NCI-H226 (cell line): ENCODE data around the gene CAMK2G.
"Not testable (repeated sequence)": the region's sequence is repeated elsewhere in the genome, so short reads cannot be mapped to it uniquely, and the experiment has no call there.

Source experiments
- DNase-seq: peaks from one replicate; pipeline ENCODE4 v3.0.0-alpha.2; 2015

CAMK2G gene

DNA sequence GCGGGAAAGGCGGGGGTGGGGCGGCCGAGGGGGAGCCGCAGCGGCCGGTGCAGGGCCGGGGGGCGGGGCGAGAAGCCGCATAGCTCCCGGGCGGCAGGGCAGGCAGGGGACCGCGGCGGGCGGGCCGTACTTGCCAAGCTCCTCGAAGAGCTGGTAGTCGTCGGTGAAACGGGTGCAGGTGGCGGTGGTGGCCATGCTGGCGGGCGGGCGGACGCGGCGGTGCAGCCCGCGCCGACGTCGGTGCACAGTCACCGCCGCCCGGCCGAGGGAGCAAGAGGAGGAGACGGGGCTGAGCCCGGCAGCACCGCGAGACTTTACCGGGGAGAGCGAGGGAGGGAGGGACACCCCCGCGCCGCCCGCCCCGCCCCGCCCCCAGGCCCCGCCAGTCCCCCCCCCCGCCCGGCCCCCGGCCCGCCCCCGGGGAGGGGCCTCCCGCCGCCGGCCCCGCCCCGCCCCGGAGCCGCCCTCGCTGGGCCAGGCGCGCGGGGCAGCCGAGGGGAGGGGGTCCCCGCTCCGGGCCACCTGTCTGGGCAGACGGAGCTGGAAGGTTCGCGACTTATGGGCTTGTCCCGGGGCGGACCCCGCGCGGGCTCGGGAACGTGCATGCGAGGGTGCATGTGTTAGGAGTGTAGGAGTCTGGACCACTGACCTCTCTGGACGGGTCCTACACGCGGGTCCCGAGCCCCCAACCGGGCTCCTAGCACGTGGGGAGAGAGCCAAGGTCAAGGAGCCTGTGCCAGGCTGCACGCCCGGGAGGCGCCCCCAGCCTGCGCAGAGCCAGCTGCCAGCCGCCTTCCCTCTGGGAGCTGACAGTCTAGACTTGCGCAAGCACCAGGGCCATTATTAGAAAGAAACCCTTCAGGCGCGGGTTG is at the start of gene CAMK2G:
Gene CAMK2G, minus strand, starts transcription at position 289 of the 872 bp plus-strand sequence. Its CDS starts 94 bp downstream, at position 195.
- peak; percentile 76 for DNase-seq

DNA sequence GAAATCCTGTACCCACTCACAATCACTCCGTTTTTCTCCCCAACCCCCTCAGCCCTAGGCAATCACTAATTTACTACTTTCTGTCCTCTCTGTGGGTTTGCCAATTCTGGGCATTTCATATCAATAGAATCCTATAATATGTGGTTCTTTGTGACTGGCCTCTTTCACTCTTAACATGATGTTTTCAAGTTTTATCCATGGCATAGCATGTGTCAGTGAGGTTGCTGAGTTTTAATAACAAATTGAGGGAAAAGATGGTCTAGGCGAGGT is 48.4 kb upstream of the CAMK2G start:
- no peak for DNase-seq

DNA sequence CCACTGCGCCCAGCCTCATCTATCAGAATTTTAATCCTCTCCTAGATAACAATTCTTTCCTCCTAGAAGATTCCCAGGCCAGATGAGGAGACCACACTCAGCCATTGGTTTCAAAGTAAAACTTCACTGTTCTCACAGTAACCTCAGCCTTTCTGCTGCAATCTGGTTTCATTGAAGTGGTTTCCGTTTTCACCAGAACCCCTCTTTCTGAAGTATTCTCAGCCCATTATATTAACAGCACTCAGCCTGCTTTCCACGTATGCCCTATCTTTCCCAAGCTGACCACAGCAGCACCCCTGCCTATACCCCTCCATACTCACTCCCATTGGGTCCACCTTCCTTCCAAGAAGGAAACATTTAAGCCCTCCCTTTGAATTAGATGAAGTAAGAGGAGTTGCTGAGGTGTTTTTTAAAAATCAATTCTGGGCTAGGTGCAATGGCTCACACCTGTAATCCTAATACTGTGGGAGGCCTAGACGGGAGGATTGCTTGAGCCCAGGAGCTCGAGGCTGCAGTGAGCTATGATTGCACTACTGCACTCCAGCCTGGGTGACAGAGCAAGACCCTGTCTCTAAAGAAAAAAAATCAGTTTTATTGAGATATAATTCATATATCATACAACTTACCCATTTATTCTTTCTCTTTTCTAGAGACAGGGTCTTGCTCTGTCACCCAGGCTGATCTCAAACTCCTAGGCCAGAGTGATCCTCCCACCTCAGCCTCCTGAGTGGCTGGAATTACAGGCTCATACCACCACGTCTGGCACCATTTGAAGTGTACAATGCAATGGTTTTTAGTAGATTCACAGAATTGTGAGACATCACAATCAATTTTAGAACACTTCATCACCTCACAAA is 47.9 kb upstream of the CAMK2G start:
- no peak for DNase-seq

DNA sequence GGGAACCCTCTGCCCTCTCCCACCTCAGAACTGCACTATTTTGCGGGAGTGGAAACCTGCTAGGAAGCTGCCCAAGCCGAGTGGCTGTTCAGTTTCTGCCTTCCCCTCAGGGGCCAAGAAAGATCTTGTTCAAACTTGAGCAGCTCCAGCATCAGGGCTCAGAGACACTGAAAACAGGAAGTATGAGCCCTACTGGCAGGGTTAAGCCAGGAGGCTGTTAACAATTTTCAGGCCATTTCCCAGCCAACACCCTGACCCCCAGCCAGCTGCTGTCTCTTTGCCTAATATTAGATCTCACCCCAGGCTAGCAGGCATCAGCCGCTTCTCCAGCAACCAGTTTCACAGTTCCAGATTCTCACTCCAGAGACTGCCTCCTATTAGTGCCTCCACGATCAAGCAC is 45.7 kb upstream of the CAMK2G start:
- DNase-seq: no peak

DNA sequence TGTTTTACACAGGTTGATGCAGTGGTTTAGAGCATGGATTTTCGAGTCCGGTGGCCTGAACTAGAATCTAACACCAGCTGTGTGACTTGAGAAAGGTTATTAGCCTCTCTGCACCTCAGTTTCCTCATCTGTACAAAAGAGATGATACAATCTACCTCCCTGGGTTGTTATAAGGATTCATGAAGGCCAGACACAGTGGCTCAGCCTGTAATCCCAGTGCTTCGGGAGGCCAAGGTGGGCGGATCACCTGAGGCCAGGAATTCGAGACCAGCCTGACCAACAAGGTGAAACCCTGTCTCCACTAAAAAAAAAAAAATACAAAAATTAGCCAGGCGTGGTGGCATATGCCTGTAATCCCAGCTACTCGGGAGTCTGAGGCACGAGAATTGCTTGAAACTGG is 45.1 kb upstream of the CAMK2G start:
- not testable (repeated sequence) for DNase-seq

DNA sequence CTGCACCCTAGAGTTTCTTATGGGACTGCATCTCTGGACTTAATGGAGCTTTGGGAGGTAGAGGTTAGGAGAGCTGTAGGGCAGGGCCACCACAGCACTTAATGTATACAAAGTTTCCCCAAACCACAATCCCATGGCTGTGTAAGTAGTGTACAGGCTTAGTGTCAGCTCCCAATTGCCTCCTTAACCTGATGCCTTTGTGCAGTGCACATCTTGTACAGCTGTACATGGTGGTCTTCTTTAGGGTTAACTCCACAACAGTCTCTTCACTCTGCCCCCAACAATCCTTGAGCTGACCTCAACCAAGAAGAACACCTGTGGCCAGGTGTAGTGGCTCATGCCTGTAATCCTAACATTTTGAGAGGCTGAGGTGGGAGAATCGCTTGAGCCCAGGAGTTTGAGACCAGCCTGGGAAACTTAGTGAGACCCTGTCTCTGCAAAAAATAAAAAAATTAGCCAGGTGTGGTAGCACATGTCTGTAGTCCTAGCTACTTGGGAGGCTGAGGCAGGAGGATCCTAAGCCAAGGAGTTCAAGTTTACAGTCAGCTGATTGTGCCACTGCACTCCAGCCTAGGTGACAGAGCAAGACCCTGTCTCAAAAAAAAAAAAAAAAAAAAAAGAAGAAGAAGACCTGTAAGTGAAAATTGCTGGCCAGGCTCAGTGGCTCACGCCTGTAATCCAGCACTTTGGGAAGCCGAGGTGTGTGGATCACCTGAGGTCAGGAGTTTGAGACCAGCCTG is 43.4 kb upstream of the CAMK2G start:
- DNase-seq: no peak

DNA sequence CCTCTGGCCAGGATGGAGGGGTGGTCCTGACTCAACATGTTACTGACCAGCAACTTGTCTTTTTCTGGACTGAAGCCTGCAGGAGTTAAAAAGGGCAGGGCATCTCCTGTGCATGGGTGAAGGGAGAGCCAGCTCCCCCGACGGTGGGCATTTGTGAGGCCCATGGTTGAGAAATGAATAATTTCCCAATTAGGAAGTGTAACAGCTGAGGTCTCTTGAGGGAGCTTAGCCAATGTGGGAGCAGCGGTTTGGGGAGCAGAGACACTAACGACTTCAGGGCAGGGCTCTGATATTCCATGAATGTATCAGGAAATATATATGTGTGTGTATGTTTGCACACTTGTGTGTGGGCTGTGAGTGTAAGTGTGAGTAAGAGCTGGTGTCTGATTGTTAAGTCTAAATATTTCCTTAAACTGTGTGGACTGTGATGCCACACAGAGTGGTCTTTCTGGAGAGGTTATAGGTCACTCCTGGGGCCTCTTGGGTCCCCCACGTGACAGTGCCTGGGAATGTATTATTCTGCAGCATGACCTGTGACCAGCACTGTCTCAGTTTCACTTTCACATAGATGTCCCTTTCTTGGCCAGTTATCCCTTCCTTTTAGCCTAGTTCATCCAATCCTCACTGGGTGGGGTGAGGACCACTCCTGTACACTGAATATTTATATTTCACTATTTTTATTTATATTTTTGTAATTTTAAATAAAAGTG is 42.6 kb upstream of the CAMK2G start:
- no peak for DNase-seq

DNA sequence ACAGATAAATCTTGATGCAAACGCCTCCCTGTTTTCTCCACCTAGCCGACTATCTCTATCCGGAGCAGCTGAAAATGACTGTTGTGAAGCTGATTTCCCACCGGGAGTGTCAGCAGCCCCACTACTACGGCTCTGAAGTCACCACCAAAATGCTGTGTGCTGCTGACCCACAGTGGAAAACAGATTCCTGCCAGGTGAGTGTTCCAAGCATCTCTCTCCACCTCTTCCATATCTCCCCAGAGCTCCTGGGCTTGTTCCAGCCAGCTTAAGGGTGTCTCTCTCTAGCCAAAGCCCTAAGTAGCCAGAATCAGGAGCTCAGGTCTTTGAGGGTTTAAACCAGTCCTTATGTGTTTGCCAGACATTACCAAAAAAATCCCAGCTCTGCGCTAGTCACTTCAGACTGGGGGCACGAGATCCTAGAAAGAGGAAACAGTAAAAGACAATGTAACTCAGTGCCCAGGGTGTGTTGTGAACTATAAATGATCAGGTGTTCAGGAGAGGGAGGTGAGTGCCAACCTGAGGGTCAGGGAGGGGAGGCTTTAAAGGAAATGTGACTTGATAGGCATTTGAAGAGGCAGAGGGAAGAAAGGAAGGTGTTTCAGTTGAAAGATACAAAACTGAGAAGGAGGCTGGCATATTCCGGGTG is 41.0 kb upstream of the CAMK2G start:
- DNase-seq: no peak

DNA sequence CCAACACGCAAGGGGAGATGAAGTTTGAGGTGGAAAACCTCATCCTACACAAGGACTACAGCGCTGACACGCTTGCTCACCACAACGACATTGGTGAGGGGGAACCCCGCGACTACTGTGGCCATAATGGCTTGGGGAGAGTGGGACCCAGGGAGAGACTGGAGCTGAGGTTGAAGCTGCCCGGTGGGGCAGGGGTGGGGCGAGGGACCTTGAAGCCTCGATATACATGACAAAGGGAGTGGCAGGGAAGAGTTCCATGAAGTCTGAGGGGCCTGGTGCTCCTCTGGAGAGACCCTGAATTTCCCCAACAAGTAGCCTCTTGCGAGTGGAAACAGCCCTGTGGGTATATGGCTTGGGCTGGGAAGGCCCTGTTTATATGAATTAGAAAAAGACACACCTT is 39.7 kb upstream of the CAMK2G start:
- no peak for DNase-seq

DNA sequence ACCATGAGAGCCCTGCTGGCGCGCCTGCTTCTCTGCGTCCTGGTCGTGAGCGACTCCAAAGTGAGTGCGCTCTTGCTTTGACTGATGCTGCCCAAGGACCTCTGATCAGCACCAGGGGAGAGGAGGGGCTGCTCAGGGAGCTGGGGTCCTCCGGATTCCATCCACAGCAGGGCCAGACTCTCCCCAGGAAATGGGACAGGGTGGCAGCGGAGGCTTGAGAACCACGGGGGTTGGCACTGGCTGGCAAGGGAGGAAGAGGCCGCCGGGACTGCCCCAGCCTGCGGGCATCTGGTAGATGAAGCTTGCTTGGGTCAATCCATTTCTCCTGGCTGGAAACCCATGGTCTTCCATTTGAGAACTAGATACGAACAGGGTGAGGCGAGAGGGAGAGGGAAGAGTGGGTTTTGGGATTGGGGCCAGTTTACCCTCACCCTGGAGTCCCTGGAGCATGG is 37.2 kb upstream of the CAMK2G start:
- no peak for DNase-seq

DNA sequence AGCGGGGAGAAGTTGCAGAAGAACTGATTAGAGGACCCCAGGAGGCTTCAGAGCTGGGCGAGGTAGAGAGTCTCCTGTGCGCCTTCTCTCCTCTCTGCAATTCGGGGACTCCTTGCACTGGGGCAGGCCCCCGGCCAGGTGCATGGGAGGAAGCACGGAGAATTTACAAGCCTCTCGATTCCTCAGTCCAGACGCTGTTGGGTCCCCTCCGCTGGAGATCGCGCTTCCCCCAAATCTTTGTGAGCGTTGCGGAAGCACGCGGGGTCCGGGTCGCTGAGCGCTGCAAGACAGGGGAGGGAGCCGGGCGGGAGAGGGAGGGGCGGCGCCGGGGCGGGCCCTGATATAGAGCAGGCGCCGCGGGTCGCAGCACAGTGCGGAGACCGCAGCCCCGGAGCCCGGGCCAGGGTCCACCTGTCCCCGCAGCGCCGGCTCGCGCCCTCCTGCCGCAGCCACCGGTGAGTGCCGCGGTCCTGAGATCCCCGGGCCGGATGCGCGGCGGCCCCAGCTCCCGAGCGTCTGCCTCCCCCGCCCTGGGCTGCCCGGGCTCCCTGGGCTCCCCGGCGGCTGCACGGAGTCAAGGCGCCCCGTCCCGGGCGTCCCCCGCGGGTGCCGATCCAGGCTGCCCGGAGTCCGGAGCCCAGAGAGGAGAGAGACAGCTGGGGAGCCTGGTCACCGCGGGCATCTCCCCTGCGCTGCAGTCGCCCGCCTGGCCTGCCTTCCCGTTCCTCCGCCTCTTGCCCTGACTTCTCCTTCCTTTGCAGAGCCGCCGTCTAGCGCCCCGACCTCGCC is 36.6 kb upstream of the CAMK2G start, which contains the start of gene PLAU:
Gene PLAU, plus strand, starts transcription at position 369 of the 789 bp plus-strand sequence. CDS start 424 bp downstream, outside the sequence.
- no peak for DNase-seq

DNA sequence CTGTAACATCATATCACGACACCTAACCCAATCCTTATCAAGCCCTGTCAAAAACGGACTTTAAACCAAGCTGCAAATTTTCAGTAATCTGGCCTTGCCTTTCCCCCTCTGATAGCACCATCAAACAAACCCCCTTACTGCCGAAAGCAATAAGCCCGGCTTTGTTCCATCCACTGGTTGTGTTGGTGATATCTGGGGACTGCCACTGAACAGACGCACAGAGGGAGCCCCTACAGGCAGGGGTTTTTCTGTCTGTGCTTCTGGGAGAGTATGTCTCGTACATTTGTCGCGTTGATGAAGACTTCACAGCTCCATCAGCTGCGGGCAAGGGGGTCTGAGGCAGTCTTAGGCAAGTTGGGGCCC is 36.0 kb upstream of the CAMK2G start:
- no peak for DNase-seq

DNA sequence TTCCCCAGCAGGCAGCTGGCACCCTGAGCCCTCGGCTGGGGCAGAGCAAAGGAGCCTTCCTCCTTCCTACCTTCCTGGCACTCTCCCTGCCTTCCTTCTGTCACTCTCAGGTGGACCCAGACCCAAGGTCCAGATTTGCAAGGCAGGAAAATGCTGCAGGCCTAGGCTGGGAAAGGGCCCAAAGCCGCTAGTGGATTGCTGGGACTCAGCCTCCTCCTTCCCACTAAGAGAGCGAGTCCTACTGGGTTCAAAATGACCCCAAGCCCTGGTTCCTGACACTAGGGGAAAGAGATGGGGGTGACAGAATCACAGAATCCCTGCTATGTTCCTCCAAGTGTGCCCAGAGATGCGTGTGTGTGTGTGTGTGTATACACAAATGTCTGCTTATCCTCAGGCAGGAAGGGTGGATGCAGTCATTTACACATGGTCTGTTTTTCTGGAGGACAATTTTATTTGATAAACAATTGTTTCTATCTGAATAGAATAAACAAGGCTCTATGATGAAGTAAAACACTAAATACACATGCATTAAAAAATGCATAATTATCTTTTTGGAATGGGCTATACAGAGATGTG is 35.3 kb upstream of the CAMK2G start:
- no peak for DNase-seq

DNA sequence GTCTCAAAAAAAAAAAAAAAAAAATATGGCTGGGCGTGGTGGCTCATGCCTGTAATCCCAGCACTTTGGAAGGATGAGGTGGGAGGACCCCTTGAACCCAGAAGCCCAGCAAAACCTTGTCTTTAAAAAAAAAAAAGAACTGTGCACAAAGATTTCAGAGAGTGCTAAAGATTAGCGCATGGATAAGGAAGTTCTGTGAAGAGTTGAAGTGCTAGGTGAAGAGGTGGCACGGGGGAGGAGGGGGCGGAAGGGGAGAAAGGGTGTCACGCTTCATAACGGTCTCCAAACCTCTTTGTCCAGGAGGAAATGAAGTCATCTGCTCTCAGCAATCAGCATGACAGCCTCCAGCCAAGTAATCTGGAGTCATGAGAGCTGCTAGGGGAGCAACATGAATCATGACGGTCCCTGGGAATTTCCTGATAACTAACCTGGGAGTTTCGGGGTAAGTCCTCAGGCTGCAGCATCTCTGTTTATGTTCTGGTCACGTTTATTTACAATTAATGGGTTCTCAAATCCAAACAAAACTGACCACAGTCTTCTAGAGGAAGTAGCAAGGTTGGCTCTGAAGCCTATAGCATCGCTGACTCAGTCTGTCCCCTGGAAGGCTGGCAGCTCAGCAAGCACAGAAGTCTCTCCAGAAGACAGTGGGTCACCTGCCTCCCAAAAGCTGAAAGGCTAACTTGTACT is 34.6 kb upstream of the CAMK2G start:
- DNase-seq: peak; percentile 96

DNA sequence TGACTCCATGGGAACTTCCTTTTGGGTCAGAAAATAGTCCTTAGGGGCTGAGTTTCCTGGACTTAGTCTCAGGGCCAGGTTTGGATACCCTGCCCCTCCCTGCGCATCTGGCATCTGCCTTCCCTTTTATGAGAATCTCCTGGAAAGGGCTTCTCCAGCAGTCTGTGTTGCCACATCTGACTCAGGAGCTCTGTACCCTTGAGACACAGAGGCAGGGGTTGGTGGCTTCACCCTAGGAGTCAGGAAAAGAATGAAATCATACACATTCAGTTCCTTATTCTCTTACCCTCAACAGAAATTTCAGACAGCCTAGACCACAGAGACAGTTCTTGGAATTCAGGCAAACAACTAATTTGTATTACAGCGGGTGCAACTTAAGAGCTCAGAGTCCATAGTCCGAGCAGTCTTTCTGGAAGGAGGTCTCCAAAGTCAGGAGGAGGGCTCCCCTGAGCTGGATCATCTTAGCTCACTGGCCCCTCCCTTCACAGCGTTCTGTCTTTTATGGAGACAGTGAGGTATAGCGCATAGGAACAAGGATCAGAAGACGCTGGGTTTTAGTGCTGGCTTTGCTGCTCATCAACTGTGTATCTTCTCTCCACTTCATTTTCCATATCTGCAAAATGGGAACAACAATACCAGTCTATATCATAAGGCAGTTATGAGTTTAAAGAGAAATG is 33.6 kb upstream of the CAMK2G start:
- DNase-seq: no peak

DNA sequence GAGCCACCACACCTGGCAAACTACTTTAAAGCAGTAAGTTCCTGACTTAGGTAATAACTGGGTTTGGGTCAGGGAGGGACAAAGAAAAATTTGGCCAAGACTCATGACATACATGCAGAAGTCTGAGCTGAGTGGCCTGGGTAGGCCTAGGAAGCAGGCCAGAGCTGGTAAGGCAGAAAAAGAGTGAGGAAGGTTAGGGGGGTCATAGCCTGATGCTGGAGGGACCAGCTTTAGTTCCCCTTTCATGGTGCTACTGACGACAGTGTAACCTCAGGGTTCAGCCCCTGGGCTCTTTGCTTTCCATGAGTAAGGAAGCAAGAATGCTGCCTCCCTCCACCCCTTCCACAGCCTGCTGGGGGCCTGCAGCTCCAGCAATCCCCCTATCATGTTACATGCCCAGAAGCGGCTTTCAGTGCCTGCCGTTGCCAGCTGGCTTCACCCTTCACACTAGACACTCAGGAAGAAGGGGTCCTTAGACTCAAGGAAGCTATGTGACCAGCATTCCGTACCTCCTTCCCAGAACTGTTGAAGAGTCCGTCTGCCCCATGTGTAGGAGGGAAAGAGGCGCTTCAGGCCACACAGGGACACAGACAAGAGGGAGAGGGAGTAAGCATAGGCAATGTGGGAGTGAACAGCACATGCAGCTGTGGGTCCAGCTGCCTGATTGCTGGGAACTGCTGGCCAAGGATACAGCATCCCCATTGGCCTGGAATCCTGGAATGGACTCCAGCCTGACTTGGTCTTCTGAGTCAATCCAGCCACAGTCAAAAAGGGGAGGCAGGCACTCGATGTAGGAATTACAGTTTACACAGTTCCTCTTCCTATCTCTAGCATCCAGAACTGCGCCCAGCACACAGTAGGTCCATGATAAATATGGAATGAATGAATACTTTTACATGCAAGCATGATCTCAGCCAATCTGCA is 32.4 kb upstream of the CAMK2G start:
- peak; percentile 98 for DNase-seq

DNA sequence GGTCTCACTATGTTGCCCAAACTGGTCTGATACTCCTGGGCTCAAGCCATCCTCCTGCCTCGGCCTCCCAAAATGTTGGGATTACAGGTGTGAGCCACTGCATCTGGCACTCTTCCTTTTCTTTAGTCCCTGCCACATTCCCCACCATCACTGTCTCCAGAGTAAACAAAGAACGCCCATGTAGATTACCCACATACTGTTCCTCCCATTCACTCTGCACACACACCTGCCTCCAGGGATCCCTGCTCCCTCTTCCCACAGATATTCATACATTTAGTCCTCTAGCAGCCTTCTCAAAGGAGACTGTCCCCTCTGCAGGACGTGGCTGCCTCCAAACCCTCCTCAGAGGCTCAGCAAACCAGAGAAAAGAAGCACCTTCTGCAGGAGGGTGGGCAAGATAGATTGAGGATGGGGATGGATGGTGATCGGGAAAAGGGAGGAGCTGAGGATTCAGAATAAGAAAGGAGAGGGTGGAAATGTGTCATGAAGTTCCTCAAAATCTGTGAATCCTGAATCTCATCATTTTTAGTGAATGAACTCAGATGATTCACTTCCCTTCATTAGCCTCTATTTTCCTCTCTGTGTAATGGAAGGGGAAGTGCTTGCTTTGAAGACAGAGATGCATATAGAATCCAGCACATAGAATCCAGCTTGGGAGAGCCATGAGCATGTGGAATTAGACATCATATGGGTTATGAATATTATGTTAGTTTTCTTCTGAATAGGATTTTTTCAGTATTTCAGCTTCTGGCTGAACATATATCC is 31.1 kb upstream of the CAMK2G start:
- no peak for DNase-seq

DNA sequence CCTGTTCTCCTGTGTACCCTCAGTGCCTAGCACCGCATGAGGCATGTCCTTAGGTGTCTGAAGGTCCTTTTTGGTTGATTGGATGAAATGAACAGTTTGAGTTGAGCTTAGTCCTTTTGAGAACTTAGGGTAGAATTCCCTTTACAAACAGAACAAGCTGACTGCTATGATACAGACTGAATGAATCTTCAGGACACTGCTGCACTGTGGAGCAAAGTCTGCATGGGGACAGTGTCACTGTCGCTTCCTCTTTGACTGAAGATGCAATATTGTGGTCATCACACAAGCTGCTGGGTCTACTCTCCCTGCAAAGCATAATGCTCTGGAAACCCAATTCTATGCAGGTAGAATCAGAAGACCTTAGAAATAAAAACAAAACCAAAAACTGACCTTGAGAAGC is 28.0 kb upstream of the CAMK2G start:
- no peak for DNase-seq
